GM12891 (cell line): ENCODE results near the gene SHB.

Experiments used
- DNase-seq: peaks from one replicate; pipeline ENCODE4 v3.0.0; 2011; ENCODE audit warnings: low spot score; ENCODE audit not compliant: insufficient read length
- FAIRE-seq: peaks from 2 replicates; lab custom pipeline; 2011; peaks lifted over from hg19 to GRCh38; lab: Jason Lieb, UNC
- PAX5 ChIP-seq: IDR thresholded peaks from 2 replicates; pipeline ENCODE4 v1.6.1; 2011; ENCODE audit warnings: low read length, moderate library complexity, mild to moderate bottlenecking; ENCODE audit not compliant: insufficient read depth, severe bottlenecking
- POLR2A ChIP-seq: IDR thresholded peaks from 2 replicates; pipeline ENCODE4 v1.6.1; 2011; ENCODE audit warnings: low read depth, low read length, control low read depth
- POLR2AphosphoS5 ChIP-seq: IDR thresholded peaks from 2 replicates; pipeline ENCODE4 v1.6.1; 2011; ENCODE audit warnings: low read depth, low read length, control low read depth
- POU2F2 ChIP-seq: IDR thresholded peaks from 2 replicates; pipeline ENCODE4 v1.6.1; 2011; ENCODE audit warnings: low read depth, mild to moderate bottlenecking, control low read depth, low read length, moderate library complexity
- SPI1 ChIP-seq: IDR thresholded peaks from 2 replicates; pipeline ENCODE4 v1.6.1; 2011; ENCODE audit warnings: low read depth, low read length, control low read depth
- TAF1 ChIP-seq: IDR thresholded peaks from 2 replicates; pipeline ENCODE4 v1.6.1; 2011; ENCODE audit warnings: low read depth, low read length, control low read depth

SHB gene

DNA sequence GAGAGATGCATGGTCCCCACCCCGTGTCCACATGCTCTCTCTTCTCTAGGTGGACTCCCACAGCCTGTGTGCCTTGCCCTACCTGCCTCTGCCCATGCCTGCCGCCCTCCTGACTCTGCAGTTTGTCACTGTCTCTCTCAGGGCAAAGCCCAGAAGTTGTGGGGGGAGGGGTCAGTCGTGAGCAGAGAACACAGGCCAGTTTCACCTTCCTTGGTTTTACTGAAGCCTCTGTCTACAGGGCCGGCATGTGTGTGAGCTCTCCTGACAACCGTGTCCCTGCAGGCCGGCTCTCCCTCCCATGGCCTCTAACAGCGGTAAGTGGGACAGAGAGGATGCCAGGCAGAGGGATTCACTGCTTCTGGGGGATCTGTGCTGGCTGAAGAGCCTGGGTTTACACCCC, 121.6 kb downstream of the SHB start:
- DNase-seq (no peak), FAIRE-seq (no peak)
- TF ChIP-seq POLR2AphosphoS5 = no peak
- no peak for TF ChIP-seq POU2F2
- TF ChIP-seq SPI1 = no peak
- TF ChIP-seq PAX5 = no peak
- no peak for TF ChIP-seq TAF1
- TF ChIP-seq POLR2A = no peak

DNA sequence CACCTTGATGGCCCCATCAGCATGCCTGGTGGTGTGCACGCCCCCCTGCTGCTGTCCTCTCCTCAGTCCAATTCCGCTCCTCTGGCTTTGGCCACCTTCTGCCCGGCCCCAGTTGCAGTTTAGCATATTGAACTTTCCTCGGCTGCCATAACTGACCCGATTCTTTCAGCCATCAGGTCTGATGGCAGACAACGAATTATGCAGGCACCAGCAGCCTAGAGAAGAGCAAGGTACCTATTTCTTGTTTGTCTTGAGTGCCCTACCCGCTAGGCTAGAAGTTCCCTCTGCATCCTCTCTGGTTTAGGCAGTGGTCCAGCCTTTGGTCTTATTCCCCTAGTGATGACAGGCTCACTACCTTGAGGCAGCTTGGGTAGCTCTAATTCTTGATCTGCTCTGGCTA, 122.1 kb downstream of the SHB start:
- FAIRE-seq = no peak
- TF ChIP-seq POU2F2 = no peak
- TF ChIP-seq POLR2A = no peak
- no peak for TF ChIP-seq TAF1
- no peak for TF ChIP-seq POLR2AphosphoS5
- no peak for TF ChIP-seq SPI1
- no peak for TF ChIP-seq PAX5
- no peak for DNase-seq

DNA sequence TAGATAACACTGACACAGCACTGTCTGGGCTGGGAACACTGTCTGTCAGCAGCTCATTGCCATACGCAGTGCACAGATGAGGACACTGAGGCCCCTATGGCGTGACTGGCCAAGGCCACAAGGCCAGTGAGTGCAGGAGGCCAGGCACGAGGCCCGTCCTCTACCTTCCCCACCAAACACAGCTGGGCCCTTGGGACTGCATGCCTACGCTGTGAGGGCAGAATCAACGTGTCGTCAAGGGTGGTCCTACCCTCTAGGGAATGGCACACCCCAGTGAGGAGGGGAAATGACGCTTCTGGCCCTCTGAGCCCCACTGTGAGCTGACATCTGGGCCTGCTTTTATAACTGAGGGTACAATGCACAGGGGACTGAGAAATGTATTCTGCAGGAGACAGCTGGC, 123.0 kb downstream of the SHB start:
- TF ChIP-seq POLR2AphosphoS5 (no peak), POLR2A (no peak), POU2F2 (no peak), SPI1 (no peak), TAF1 (no peak), PAX5 (no peak)
- DNase-seq (no peak), FAIRE-seq (no peak)

DNA sequence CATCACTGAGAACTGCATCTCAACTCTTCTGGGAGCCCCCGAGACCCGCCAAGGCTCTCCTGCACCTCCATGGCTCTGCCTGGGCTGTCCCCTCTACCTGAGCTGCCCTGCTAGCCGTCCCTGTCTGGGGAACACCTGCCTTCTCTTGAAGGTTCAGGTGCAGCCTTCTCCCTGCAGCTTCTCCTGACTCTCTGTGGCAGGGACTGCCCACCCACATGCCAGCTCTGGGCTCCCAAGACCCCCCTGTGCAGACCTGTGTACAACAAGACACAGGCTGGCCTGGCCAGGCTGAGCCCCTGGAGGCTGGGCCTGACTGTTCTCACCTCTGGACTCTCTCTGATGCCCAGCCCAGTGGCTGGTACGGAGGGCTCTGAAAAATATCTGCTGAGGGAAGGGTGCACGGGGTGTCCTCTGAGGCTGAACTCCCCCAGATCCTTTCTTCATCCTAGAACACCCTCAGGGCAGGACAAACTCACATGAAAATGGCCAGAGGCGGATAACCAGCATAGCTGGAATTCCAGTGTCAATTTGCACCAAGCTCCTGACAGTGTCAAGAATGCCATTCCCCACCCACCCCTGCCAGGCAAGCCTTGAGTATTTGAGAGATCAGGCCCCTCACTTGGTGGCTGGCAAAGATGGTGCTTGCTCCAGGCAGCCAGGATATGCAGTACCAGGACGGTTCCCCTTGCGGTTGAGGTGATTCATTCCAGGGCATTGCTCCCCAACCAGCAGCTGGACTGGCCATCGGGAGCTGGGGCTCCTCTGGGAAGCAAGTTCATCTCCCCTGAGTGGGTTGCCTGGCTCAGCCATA, 124.2 kb downstream of the SHB start:
- DNase-seq (no peak), FAIRE-seq (no peak)
- TF ChIP-seq PAX5 (no peak), SPI1 (no peak), TAF1 (no peak), POU2F2 (no peak), POLR2AphosphoS5 (no peak), POLR2A (no peak)

DNA sequence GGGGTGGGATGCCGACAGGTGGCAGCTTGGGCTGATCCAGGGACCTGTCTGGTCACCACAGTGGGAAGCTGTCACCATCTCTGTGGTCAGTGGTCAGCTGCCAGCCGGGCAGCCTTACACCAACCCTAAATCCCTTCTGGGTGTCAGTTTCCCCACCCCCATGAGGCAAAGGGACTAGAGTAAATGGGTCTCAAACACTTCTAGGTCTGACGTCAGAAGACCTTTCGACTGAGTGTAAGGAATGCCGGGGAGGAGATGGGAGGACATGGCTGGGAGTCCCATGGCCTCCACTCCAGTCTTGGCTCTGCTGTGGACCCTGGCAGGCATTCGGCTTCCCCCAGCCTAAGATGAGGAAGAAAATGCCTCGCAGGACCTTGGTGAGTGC, 124.8 kb downstream of the SHB start:
- no peak for FAIRE-seq
- TF ChIP-seq POU2F2 (no peak), TAF1 (no peak), POLR2AphosphoS5 (no peak), PAX5 (no peak), POLR2A (no peak), SPI1 (no peak)
- no peak for DNase-seq

DNA sequence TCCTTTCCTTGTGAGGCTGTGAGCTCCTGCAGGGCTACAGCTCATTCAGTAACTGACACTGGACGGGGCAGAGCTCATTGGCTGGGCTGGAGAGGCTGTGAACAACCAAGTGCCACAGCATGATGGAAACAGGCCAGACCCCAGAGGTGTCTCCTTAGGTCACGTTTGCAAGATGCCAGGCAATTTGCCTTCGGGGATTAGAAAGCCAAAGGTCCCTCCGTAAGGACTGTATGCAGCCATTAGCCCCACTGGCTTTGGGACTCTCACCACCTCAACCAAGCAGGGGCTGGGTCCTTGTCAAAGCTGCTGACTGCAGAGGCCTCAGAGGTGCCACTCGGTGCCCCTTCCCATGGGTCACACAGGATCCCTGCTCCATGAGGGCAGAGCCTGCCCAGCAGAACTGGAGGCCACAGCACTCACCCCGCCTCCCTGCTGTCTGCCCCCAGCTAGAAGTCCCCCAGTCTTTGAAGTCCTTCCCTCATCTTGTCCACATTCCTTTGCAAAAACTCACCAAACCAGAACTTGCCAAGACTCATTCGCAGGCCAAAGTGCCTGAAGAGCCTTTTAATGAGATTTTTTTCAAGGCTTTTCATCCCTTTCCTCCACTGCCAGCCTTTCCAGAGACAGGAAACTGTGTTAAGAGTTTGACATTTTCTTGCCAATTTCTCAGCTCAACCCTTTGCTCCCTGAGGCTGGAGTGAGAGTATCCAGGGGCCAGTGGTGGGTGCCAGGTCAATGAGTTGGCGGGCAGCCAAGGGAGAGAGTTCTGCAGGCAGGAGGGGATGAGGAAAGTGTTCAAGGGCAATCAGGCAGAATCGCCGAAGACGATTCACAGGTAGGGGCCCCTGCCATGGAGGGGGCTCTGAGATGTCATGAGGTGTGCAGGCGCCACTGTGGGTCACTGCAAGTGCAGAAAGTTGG, 125.4 kb downstream of the SHB start:
- no peak for TF ChIP-seq POLR2AphosphoS5
- FAIRE-seq (no peak), DNase-seq (no peak)

DNA sequence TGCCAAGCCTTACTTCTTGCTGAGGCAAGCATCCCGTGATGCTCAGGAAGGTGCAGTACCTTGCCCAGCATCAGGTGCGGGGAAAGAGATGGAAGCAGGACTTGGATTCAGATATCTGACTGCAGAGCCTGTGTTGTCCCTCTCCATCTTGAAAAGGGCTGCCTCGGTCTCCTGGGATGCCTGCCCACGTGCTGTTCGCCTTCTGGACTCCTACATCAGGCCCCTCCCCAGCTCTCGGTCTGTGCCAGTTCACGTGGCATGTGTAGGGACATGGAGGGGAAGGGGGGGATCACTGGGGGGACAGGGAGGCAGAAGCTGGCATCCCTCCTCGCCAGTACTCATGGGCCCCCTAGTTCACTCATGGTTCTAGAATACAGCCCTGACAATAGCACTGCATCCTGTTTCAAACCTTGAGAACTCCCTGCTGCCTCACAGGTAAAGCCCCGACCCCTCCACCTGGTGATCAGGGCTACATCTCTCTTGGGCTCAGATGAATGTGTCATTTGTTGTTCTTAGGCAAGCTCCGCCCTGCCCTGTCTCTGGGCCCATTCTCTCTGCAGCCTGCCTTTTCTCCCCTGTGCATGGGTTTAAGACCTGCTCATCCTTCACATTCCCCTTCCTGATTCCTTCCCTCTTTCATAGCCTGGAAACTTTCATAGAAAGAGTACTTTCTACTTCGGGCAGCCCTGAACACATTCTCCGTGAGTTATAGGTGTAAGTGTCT, 126.2 kb downstream of the SHB start:
- TF ChIP-seq POU2F2 (no peak), SPI1 (no peak)
- FAIRE-seq (no peak), DNase-seq (no peak)

DNA sequence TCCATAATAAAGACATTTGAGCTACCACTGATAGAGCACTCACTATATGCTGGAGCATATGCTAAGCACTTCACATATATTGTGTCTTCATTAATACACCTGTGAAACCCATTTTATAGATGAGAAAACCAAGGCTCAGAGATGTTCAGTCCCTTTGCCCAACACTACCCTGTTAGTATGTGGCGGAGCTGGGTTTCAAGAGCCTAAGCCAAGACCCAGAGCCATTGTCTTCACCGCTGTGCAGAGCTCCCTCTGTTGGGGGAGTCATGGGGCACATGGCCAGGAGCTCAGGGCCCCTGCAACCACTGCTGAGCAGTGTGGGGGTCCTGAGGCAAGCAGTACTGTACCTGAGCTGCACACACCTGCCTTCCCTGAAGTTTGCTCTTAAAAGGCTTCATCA, 127.8 kb downstream of the SHB start:
- DNase-seq (no peak), FAIRE-seq (no peak)
- no peak for TF ChIP-seq SPI1
- TF ChIP-seq POU2F2 = no peak
- no peak for TF ChIP-seq PAX5
- no peak for TF ChIP-seq POLR2AphosphoS5
- TF ChIP-seq TAF1 = no peak
- no peak for TF ChIP-seq POLR2A

DNA sequence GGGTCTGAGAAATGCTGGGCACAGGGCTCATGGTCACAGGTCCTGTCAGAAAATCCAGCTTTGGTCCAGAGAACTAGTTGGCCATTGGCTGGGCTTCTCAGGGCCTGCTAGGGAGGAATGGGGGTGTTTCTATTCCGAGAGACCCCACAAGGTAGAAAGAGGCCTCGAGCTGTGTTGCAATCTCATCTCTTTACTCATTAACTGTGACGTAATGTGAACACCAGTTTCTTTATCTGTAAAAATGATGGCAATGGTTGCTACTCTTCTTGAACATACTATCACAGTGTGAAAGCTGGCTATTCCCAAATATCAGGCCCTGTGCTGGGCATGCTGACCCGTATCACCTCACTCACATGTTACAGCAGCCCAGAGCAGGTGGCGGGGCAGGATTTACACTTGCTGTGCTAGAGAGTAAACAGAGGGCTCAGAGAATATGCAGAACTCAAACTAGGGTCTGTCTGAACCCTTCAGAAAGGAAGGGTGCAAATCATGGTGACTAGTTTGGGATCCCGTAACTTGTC, 129.4 kb downstream of the SHB start:
- DNase-seq (no peak), FAIRE-seq (no peak)
- TF ChIP-seq SPI1 (no peak), TAF1 (no peak), PAX5 (no peak), POLR2A (no peak), POU2F2 (no peak), POLR2AphosphoS5 (no peak)
